Stimulated activated CD8-positive, alpha-beta memory T cell treated with anti-CD3 and anti-CD28 coated beads, Interleukin-12 subunit alpha, Interleukin-12 subunit beta, amount 100 ng/mL, for 24 hours (primary cell): ENCODE data around the gene SYTL4.
A peak's percentile ranks its signal among the peaks of the same experiment; 100 is the strongest.

Experiments
- DNase-seq: peaks from one replicate; pipeline ENCODE4 v3.0.0-alpha.2; 2020; ENCODE audit errors: extremely low read depth

Gene SYTL4

GRCh38 chrX:100695302-100695701 is 36.6 kb downstream of the SYTL4 start:
- no peak for DNase-seq

- no peak for DNase-seq
These were observed 44.4 kb downstream of the SYTL4 start for GRCh38 chrX:100687546-100687945.

DNA sequence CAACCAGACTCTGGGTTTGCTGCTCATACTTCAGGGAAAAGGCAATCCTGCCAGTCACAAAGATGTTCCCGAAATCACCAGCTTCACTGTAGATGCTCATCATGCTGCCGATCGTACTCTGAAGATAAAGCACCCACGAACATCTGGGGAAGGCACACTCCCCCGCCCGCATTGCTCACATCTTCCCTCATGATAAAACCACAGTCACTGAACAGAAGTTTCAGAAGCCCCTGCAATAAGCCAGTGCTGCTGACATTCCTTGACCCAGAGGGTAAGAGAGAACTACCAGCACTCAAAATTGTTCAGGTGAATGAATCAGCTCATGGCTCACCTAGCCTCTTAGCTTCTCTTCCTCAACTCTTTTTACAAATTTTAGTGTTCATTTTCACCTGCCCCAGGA is 44.8 kb downstream of the SYTL4 start:
- no peak for DNase-seq

GRCh38 chrX:100685997-100686305 is 46.0 kb downstream of the SYTL4 start:
- no peak for DNase-seq

GRCh38 chrX:100685284-100685996 is 46.5 kb downstream of the SYTL4 start:
- peak; percentile 15 for DNase-seq

DNA sequence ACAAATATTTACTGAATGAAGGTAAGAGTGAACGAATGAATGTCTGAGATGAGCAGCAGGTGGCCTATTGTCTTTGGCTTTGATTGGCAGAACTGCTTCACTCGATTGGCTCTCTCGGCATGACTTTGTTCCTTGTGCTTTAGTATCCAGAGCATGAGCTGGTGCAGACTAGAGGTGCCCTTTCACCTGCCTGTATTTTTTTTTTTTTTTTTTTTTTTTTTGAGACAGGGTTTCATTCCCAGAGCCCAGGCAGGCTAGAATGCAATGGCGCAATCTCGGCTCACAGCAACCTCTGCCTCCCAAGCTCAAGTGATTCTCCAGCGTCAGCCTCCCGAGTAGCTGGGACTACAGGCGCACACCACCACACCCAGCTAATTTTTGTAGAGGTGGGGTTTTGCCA is 49.0 kb downstream of the SYTL4 start:
- no peak for DNase-seq

- no peak for DNase-seq
These were observed 50.3 kb downstream of the SYTL4 start for GRCh38 chrX:100681599-100681998.

DNA sequence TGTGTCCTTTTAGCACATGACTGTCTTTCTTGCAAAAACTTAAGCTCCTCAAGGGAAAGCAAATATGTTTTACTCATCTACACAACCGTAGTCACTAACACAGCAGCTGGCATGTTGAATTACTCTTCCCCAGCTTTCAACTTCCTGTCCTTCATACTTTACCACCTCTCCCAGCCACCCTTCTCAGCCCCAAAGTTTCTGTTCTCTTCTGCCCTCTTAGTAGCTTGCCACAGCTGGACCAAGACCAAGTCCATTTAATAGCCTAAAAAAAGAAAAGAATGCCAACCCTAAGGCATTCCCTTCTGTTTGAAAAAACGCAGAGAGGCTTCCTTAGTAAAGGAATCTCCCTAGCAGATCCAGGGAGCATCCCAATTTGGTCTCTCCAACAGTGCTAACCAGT is 51.2 kb downstream of the SYTL4 start:
- DNase-seq: no peak

GRCh38 chrX:100677611-100678181 is 54.2 kb downstream of the SYTL4 start:
- no peak for DNase-seq

- no peak for DNase-seq
These were observed 57.2 kb downstream of the SYTL4 start for GRCh38 chrX:100674705-100675104.

- DNase-seq: no peak
These were observed 58.4 kb downstream of the SYTL4 start for GRCh38 chrX:100673397-100673953.

- no peak for DNase-seq
These were observed 59.0 kb downstream of the SYTL4 start for GRCh38 chrX:100672966-100673365.

DNA sequence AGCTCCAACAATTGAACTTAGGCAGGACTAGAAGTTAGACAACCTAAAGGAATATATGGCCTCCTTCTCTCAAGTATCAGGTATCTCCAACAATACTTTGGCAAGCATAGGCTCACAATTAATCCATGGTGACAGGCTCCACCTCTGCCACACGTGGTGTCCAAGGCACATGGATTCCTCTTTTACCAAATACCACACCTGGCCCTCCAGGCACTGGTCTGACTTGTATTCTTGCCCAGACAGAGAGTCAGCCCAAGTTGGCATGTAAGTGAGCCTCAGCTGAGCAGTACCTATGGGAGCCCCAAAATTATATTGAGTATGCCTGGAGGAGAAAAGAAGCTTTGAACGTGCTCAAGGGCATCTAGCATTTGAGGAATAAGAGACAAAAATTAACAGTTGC is 68.3 kb downstream of the SYTL4 start:
- no peak for DNase-seq

DNA sequence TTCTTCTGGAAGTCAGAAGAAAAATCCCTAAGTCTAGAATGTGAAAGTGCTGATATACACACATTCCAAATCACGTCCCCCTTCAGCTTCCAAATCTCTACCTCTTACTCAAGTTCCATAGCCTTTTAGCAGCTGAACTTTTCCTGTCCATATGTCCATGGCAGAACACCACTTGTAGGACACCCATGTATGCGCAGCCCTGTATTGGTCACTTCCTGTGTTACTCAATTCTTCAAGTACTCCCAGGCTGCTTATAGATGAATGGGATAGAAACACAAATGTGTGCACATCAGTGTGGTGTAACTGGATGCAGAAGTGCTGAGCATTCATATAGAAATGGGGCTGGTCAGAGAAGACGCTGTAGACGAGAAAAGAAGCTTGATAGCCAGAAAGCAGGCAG is 69.1 kb downstream of the SYTL4 start:
- no peak for DNase-seq

- DNase-seq: no peak
These were observed 69.8 kb downstream of the SYTL4 start for GRCh38 chrX:100662170-100662569.

GRCh38 chrX:100659431-100660137 is 72.3 kb downstream of the SYTL4 start:
- DNase-seq: no peak

- DNase-seq: no peak
These were observed 73.0 kb downstream of the SYTL4 start for GRCh38 chrX:100658941-100659381.

DNA sequence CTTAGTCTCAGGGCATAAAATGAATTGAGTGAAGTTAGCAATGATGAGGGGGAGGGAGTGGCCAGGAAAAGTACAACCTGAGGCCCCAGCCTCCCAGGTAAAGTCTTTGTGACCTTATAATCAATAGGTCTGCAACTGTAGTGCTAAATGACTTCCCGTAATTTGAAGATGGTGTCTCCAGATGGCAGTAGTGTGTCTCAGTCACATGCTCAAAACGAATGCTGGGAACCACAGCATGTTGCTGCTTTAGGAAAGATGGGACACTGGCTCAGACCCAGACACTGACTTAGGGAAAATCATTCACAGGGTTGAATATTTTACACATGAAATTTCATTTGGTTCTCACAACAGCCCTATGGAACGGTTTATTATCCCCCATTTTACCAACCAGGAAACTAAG is 77.7 kb downstream of the SYTL4 start:
- no peak for DNase-seq

DNA sequence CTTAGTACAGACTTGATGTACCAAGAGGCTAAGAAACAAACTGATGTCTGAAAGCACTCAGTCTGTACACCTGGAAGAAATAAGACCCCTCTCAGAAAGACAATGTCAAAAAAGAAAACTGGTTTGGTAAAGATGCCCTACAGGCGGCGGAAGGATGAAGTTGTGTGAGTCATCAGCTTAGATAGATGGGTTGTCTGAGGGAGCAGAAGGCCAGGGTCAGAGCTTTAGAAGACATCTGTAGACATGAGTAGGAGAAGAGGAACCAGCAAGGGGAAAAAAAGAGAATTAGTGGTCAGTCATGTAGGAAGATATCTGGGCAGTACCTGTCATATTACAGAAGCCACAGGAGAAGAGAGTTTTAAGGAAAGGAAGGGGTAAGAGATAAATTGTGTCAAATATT is 79.7 kb downstream of the SYTL4 start:
- DNase-seq: no peak

GRCh38 chrX:100650841-100651240 is 81.1 kb downstream of the SYTL4 start:
- DNase-seq: no peak

DNA sequence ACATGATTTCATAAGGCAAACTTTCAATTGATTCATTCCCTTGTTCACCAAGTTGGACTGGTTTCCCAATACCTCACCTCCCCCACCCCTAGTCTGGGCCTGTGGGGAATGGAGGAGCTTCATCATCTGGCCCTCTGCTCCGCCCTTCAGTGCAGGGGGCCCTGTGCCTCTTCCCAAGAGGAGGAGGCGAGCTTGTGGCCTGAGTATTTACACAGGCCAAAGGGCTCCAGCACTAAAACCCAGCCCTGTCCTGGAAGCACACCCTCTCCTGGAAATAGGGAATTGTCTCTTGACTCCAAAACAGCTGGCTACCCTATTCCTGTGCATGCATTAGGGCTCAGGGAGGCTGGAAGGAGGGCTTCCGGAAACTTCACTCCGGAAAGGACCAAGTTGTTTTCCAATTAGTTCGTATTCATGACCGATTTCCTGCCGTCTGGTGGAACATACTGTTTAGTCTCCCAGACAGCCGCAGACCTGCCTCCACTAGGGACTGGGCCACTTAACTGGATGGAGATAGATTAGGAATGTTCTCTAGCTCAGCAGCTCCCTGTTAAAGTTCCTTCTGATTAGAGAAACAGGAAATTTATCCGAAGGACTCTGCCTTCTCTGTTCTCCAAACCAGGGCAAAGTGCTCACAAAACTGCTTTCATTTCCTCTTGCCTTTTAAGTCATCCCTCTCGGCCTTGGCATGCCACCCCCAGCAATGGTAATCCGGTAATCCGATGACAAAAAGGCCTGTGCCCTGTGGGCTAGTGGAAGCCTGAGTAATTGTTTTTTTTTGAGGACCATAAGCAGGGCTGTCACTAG is 82.2 kb downstream of the SYTL4 start:
- DNase-seq: no peak
